HCT116 (cell line): ENCODE measurements around the gene DAPK2. TPM values are rescaled to one million over a fixed set of nuclear protein-coding genes. Genes with fewer than 3 reads are reported as not detected.

Experiments
- ATAC-seq: fragments of 200-7000 bp; cut with Tn5 transposase; 2 replicates; pipeline ENCODE4 v1.9.1; 2020; ENCODE audit warnings: mild to moderate bottlenecking, moderate library complexity
- BruUV-seq: library from RNA; stranded (reverse); fragments of 400-500 nt; replicated peaks from 2 replicates; lab custom pipeline; 2021; lab: Mats Ljungman, UMichigan
- CTCF ChIA-PET: fragments of 300-600 bp; sonication (Branson Sonifier 250); formaldehyde crosslinking; loops from one replicate; lab custom pipeline; 2021; ENCODE audit warnings: antibody characterized with exemption; lab: Charles Lee
- POLR2A ChIA-PET: fragments of 300-600, 350-600 bp; sonication (Branson Sonifier 250); formaldehyde crosslinking; loops from one replicate; lab custom pipeline; 2021; ENCODE audit warnings: antibody characterized with exemption; lab: Charles Lee
- RAD21 ChIA-PET, 2 experiments: fragments of 300-600 bp; sonication (Branson Sonifier 250); formaldehyde crosslinking; loops; one replicate each; lab custom pipeline; 2023; ENCODE audit warnings: low total read pairs in 2 of 2; ENCODE audit not compliant: uncharacterized antibody in 2 of 2, unreplicated experiment in 2 of 2, low non-redundant PET in 1 of 2; lab: Charles Lee
- DNase-seq: peaks from one replicate; pipeline ENCODE4 v3.0.0-alpha.2; 2010; ENCODE audit warnings: low read depth, low spot score
- H2AFZ ChIP-seq: fragments of 200-600 bp; shearing (Covaris generic), sonication (generic); 2 replicates; pipeline ENCODE4 v1.6.1; 2017; ENCODE audit warnings: low read depth, mixed run types, mixed read lengths, antibody characterized with exemption, low read length; ENCODE audit not compliant: poor library complexity, severe bottlenecking
- H3K27ac ChIP-seq: 2 replicates; pipeline ENCODE4 v1.5.1; 2012; ENCODE audit warnings: low read depth, low read length
- H3K27me3 ChIP-seq: fragments of 200-600 bp; sonication (generic); 2 replicates; pipeline ENCODE4 v1.6.1; 2016; ENCODE audit warnings: mixed run types, low read length, mixed read lengths; ENCODE audit not compliant: insufficient read depth
- H3K36me3 ChIP-seq, 2 experiments: fragments of 200-500 bp in 1 of 2; fragments of 200-600 bp in 1 of 2; sonication (Bioruptor generic) in 1 of 2; sonication (generic) in 1 of 2; 2 replicates each; pipeline versions ENCODE4 v1.5.1 to v1.6.1; 2014 to 2016; ENCODE audit warnings: low read length in 2 of 2, inconsistent platforms in 1 of 2, mixed read lengths in 1 of 2, mixed run types in 1 of 2; ENCODE audit not compliant: insufficient read depth in 2 of 2, control insufficient read depth in 1 of 2
- H3K4me1 ChIP-seq, 2 experiments: fragments of 200-600 bp in 1 of 2; sonication (generic) in 1 of 2; 2 replicates each; pipeline versions ENCODE4 v1.5.1 to v1.6.1; 2012 to 2017; ENCODE audit warnings: low read length in 2 of 2, inconsistent platforms in 1 of 2, mild to moderate bottlenecking in 1 of 2, mixed read lengths in 1 of 2, mixed run types in 1 of 2, moderate library complexity in 1 of 2; ENCODE audit not compliant: insufficient read depth in 2 of 2, control insufficient read depth in 1 of 2
- H3K4me2 ChIP-seq: fragments of 200-600 bp; sonication (generic); 2 replicates; pipeline ENCODE4 v1.6.1; 2017; ENCODE audit warnings: mixed run types, low read length, mixed read lengths
- H3K4me3 ChIP-seq, 2 experiments: fragments of 200-600 bp in 1 of 2; sonication (generic) in 1 of 2; replicated peaks in 1 of 2; 2 replicates each; pipeline ENCODE4 v1.5.1; 2011 to 2016; ENCODE audit warnings: low read length in 2 of 2, control low read depth in 1 of 2, low read depth in 1 of 2, mild to moderate bottlenecking in 1 of 2, mixed read lengths in 1 of 2, mixed run types in 1 of 2
- H3K79me2 ChIP-seq: fragments of 200-600 bp; sonication (generic); 2 replicates; pipeline ENCODE4 v1.6.1; 2017; ENCODE audit warnings: mild to moderate bottlenecking, mixed run types, low read length, moderate library complexity, mixed read lengths; ENCODE audit not compliant: insufficient read depth
- H3K9ac ChIP-seq: fragments of 200-600 bp; sonication (generic); 2 replicates; pipeline ENCODE4 v1.6.1; 2016; ENCODE audit warnings: low read length, mixed read lengths
- H3K9me2 ChIP-seq: fragments of 200-600 bp; sonication (generic), shearing (Covaris generic); 2 replicates; pipeline ENCODE4 v1.6.1; 2017; ENCODE audit warnings: mixed run types, mild to moderate bottlenecking, moderate library complexity; ENCODE audit not compliant: insufficient read depth
- H3K9me3 ChIP-seq, 2 experiments: fragments of 200-500 bp in 1 of 2; fragments of 200-600 bp in 1 of 2; sonication (Bioruptor generic) in 1 of 2; sonication (generic) in 1 of 2; 2 replicates each; pipeline ENCODE4 v1.6.1; 2014 to 2017; ENCODE audit warnings: low read length in 2 of 2, mixed read lengths in 2 of 2, inconsistent platforms in 1 of 2, low read depth in 1 of 2, mild to moderate bottlenecking in 1 of 2, mixed run types in 1 of 2, moderate library complexity in 1 of 2; ENCODE audit not compliant: control insufficient read depth in 1 of 2, insufficient read depth in 1 of 2
- H4K20me1 ChIP-seq: fragments of 200-600 bp; sonication (generic), shearing (Covaris generic); 2 replicates; pipeline ENCODE4 v1.6.1; 2017; ENCODE audit warnings: mixed run types, mild to moderate bottlenecking, moderate library complexity; ENCODE audit not compliant: insufficient read depth
- CBX3 ChIP-seq: IDR thresholded peaks from 2 replicates; pipeline ENCODE4 v1.6.1; 2012; ENCODE audit warnings: low read depth
- ELF1 ChIP-seq: IDR thresholded peaks from 2 replicates; pipeline ENCODE4 v1.6.1; 2012; ENCODE audit warnings: low read depth, borderline replicate concordance
- EZH2phosphoT487 ChIP-seq: fragments of 200-600 bp; IDR thresholded peaks from 2 replicates; pipeline ENCODE4 v1.6.1; 2018; ENCODE audit warnings: antibody characterized with exemption, borderline replicate concordance
- FOSL1 ChIP-seq: IDR thresholded peaks from 2 replicates; pipeline ENCODE4 v1.6.1; 2012; ENCODE audit warnings: low read depth
- JUND ChIP-seq: IDR thresholded peaks from 2 replicates; pipeline ENCODE4 v1.6.1; 2012
- MAX ChIP-seq: IDR thresholded peaks from 2 replicates; pipeline ENCODE4 v1.6.1; 2012
- RAD21 ChIP-seq: IDR thresholded peaks from 2 replicates; pipeline ENCODE4 v1.6.1; 2012; ENCODE audit warnings: low read depth, mild to moderate bottlenecking
- SP1 ChIP-seq: IDR thresholded peaks from 2 replicates; pipeline ENCODE4 v1.6.1; 2012; ENCODE audit warnings: low read depth
- TCF7L2 ChIP-seq: IDR thresholded peaks from 2 replicates; pipeline ENCODE4 v1.7.0; 2011; ENCODE audit warnings: borderline replicate concordance, inconsistent platforms; ENCODE audit not compliant: insufficient read depth, insufficient read length; ENCODE audit errors: extremely low read depth
- YY1 ChIP-seq: IDR thresholded peaks from 2 replicates; pipeline ENCODE4 v1.6.1; 2011; ENCODE audit warnings: low read length, low read depth, moderate library complexity, mild to moderate bottlenecking; ENCODE audit not compliant: insufficient replicate concordance; ENCODE audit errors: extremely low read depth
- ZBTB33 ChIP-seq: IDR thresholded peaks from 2 replicates; pipeline ENCODE4 v1.6.1; 2011; ENCODE audit warnings: mild to moderate bottlenecking, low read length, moderate library complexity; ENCODE audit not compliant: insufficient replicate concordance; ENCODE audit errors: extremely low read depth
- ZFX ChIP-seq: fragments of 450-650 bp; IDR thresholded peaks from 2 replicates; pipeline ENCODE4 v1.6.1; 2017
- intact Hi-C: fragments of 100-400 bp; cut with micrococcal nuclease; formaldehyde crosslinking; loops from 2 replicates; pipeline ENCODE4 v1.10.0; 2022
- total RNA-seq: library from RNA; stranded (reverse); gene quantifications from one replicate; pipeline ENCODE4 v1.2.1, GENCODE V29; 2021; ENCODE audit not compliant: unreplicated experiment
- TF ChIP-seq, protein P1 (sequence below): IDR thresholded peaks from 2 replicates; pipeline ENCODE4 v1.6.1; 2012

The DAPK2 gene
- total RNA-seq, 1 experiment from 2014 or later = 4.8 TPM

DNA sequence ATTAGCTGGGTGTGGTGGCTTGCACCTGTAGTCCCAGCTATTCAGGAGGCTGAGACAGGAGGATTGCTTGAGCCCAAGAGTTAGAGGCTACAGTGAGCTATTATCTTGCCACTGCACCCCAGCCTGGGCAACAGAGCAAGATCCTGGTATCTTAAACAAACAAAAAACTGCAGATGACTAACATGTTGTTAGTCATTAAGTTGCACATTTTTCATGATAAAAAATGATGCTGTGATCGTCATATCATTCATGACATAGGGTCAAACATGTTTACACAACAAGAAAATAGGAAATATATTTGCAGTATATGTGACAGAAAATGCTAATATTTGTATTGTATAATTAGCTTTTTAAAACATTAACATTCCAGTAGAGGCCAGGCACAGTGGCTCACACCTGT, 20.2 kb upstream of the DAPK2 start:
- Histone ChIP-seq H3K9me2 (no peaks in the 10 kb centered on the region), H2AFZ (no peak overlapping the region), H4K20me1 (no peaks in the 10 kb centered on the region), H3K4me2 (no peak overlapping the region), H3K27ac (no peak overlapping the region), H3K9ac (no peak overlapping the region), H3K4me1 (peaks cover 0 to 7% of the 10 kb centered on the region in 2 experiments; a peak in 1 of 4 replicates), H3K27me3 (no peaks in the 10 kb centered on the region), H3K4me3 (no peak overlapping the region), H3K9me3 (no peaks in the 10 kb centered on the region), H3K79me2 (no peaks in the 10 kb centered on the region), H3K36me3 (peaks cover 0 to under 1% of the 10 kb centered on the region in 2 experiments; a peak in 1 of 4 replicates)
- DNase-seq (no peak), ATAC-seq (no peak)
- ChIA-PET POLR2A (no interaction called here), CTCF (interaction anchor here (2.6 to 5.7 kb wide), 3 partner anchors 313 to 600 kb away, joined by 13 to 69 read pairs (median 49); no protein-coding TSS in a partner anchor), RAD21 (interaction anchor here in 1 of 2 experiments (1.9 kb wide), 1 partner anchor 456 kb away, joined by 7 read pairs; no protein-coding TSS in a partner anchor)
- intact Hi-C loops = loop anchor here (2.0 to 5.0 kb wide), 2 partner anchors 234 to 600 kb away; partner anchors contain the start of gene HERC1
- no TSS peak for BruUV-seq
- TF ChIP-seq FOSL1 = no peak
- no peak for TF ChIP-seq SP1
- no peak for TF ChIP-seq ZFX
- TF ChIP-seq CBX3 = no peak
- no peak for TF ChIP-seq ELF1
- TF ChIP-seq MAX = no peak
- no peak for TF ChIP-seq JUND
- no peak for TF ChIP-seq RAD21

DNA sequence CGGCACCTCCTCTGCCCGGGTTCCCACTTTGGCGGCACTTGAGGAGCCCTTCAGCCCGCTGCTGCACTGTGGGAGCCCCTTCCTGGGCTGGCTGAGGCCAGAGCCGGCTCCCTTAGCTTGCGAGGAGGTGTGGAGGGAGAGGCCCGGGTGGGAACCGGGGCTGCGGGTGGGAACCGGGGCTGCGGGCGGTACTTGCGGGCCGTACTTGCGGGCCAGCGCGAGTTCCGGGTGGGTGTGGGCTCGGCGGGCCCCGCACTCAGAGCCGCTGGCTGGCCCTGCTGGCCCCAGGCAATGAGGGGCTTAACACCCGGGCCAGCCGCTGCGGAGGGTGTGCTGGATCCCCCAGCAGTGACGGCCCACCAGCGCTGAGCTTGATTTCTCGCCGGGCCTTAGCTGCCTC, 14.4 kb upstream of the DAPK2 start:
- H3K79me2 ChIP-seq = no peaks in the 10 kb centered on the region

More for the DNA sequence above, 14.4 kb upstream of the DAPK2 start:
- intact Hi-C loops = no loop called here
- H4K20me1 ChIP-seq = no peaks in the 10 kb centered on the region
- no peak overlapping the region for H3K27ac ChIP-seq
- no peaks in the 10 kb centered on the region for H3K4me1 ChIP-seq
- no TSS peak for BruUV-seq
- H3K9ac ChIP-seq = no peak overlapping the region
- H3K9me2 ChIP-seq = no peaks in the 10 kb centered on the region
- CTCF ChIA-PET = no interaction called here
- H2AFZ ChIP-seq = no peak overlapping the region
- H3K4me2 ChIP-seq = no peak overlapping the region
- POLR2A ChIA-PET = no interaction called here
- no peaks in the 10 kb centered on the region for H3K9me3 ChIP-seq
- ATAC-seq = no peak
- no peaks in the 10 kb centered on the region for H3K36me3 ChIP-seq
- RAD21 ChIA-PET = no interaction called here
- no peak overlapping the region for H3K4me3 ChIP-seq
- DNase-seq = no peak
- no peaks in the 10 kb centered on the region for H3K27me3 ChIP-seq
- no peak for TF ChIP-seq YY1
- no peak for TF ChIP-seq JUND
- no peak for TF ChIP-seq RAD21
- no peak for TF ChIP-seq TCF7L2
- no peak for TF ChIP-seq ZBTB33
- TF ChIP-seq FOSL1 = no peak
- TF ChIP-seq, protein P1, sequence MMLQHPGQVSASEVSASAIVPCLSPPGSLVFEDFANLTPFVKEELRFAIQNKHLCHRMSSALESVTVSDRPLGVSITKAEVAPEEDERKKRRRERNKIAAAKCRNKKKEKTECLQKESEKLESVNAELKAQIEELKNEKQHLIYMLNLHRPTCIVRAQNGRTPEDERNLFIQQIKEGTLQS = no peak
- no peak for TF ChIP-seq EZH2phosphoT487
